Left ventricle myocardium inferior (tissue), 1 donor: Measurements from ENCODE around the gene TYW1B. TPM values are rescaled to one million over a fixed set of nuclear protein-coding genes. Genes with fewer than 3 reads are reported as not detected.
"Not testable (repeated sequence)": the region's sequence is repeated elsewhere in the genome, so short reads cannot be mapped to it uniquely, and the experiment has no call there.

Source experiments
- DNase-seq: peaks from one replicate; pipeline ENCODE4 v3.0.0-alpha.2; 2020
- H3K27ac ChIP-seq: fragments of 200-600 bp; replicated peaks from 2 replicates; pipeline ENCODE4 v1.8.0; 2021
- H3K27me3 ChIP-seq: fragments of 200-600 bp; 2 replicates; pipeline ENCODE4 v1.8.0; 2021; ENCODE audit warnings: low read depth
- H3K36me3 ChIP-seq: fragments of 200-600 bp; 2 replicates; pipeline ENCODE4 v1.8.0; 2021
- H3K4me1 ChIP-seq: fragments of 200-600 bp; 2 replicates; pipeline ENCODE4 v1.8.0; 2021
- H3K4me3 ChIP-seq: fragments of 200-600 bp; 2 replicates; pipeline ENCODE4 v1.8.0; 2021; ENCODE audit warnings: mild to moderate bottlenecking, moderate library complexity
- H3K9me3 ChIP-seq: fragments of 200-600 bp; replicated peaks from 2 replicates; pipeline ENCODE4 v1.8.0; 2021
- intact Hi-C: fragments of 100-400 bp; cut with micrococcal nuclease; formaldehyde crosslinking; loops from one replicate; pipeline ENCODE4 v1.11.0; 2022
- total RNA-seq: library from RNA; stranded (reverse); fragmentation: NEBNext Ultra II Directional; extraction: Animal tissue kit (Norgen Biotek cat#: 25700); gene quantifications from one replicate; pipeline ENCODE4 v1.2.1, GENCODE V29; 2021
- TF ChIP-seq, protein P1 (sequence below): fragments of 200-600 bp; IDR thresholded peaks from 2 replicates; pipeline ENCODE4 v1.8.0; 2021; ENCODE audit warnings: antibody characterized with exemption, mild to moderate bottlenecking, borderline replicate concordance
- donor health status: DM: no; HTN: yes; CAD: no; lungs with severe emphysema.

TYW1B gene
- total RNA-seq, 1 donor from 2014 or later, result 2.5 TPM

DNA sequence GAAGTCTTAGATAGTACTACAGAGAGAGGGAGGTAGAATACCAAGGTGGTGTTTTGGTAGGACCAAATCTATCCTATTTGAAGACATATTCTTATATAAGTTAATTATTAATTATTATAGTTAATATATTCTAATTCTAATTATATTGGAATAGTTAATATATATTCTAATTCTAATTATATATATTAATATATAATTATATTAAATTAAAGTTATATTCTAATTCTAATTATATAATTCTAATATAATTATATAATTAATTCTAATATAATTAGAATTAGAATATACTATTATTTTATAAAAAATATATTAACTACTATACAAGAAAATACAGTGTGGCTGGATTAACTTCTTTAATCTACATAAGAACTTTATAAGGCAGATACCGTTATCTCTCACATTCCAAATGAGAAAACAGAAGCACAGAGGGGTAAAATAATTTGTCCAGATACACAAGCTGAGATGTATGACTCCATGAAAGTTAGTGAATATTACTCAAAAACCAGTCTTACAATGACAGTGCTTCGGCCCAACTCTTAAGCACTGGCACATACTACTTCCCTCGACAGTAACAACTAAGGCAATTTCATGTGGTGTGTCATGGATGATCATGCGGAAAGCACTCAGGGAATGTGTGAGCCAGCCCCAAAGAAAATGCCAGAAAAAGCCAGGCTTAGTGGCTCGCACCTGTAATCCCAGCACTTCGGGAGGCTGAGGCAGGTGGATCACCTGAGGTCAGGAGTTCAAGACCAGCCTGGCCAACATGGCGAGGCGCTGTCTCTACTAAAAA, 42.6 kb downstream of the TYW1B start:
- Histone ChIP-seq H3K4me1 (peaks cover 17% of the 10 kb centered on the region), H3K27me3 (no peaks in the 10 kb centered on the region), H3K9me3 (no peaks in the 10 kb centered on the region), H3K27ac (no peak overlapping the region), H3K36me3 (no peaks in the 10 kb centered on the region), H3K4me3 (no peak overlapping the region)
- DNase-seq, result no peak
- TF ChIP-seq, protein P1, sequence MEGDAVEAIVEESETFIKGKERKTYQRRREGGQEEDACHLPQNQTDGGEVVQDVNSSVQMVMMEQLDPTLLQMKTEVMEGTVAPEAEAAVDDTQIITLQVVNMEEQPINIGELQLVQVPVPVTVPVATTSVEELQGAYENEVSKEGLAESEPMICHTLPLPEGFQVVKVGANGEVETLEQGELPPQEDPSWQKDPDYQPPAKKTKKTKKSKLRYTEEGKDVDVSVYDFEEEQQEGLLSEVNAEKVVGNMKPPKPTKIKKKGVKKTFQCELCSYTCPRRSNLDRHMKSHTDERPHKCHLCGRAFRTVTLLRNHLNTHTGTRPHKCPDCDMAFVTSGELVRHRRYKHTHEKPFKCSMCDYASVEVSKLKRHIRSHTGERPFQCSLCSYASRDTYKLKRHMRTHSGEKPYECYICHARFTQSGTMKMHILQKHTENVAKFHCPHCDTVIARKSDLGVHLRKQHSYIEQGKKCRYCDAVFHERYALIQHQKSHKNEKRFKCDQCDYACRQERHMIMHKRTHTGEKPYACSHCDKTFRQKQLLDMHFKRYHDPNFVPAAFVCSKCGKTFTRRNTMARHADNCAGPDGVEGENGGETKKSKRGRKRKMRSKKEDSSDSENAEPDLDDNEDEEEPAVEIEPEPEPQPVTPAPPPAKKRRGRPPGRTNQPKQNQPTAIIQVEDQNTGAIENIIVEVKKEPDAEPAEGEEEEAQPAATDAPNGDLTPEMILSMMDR, result no peak
- intact Hi-C loops, result no loop called here

DNA sequence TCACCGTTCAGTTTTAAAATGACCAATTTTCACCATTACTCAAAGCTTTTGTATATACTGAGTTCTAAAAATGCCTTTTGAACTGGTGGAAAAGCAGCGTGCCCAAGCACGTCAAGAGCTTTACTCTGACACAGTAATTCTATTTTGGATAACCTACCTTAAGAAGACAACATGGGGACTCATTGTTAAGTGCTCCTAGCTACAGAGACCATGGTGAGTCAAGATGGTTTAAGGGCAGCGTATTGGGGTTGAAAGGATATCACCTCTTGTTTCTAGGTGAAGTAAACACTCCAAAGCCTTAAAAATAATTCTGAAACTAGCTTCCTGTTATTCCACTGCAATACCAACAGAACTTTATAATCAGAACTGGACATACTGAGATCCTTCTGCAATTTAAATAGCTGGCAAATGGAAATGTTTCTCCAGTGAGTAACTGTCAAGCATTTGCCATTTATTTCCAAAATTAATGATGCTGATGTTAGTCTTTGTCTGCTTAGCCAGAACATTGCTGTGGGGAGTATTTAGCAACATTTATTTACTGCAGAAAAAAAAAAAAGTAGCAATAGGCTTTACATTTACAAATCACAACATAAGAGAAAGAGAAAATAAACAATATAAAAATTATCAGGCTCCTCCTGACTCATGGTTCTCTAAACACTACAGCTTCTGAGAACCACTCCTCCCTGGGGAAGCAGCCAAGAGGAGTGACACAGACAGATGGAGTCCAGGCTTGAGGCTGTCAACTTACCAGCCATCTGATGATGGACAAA, 44.2 kb downstream of the TYW1B start:
- H3K4me3 ChIP-seq, H3K36me3 ChIP-seq, H3K27me3 ChIP-seq, intact Hi-C loops, H3K9me3 ChIP-seq: not testable (repeated sequence)
- peaks cover 12% of the 10 kb centered on the region for H3K4me1 ChIP-seq
- DNase-seq, result peak; percentile 35
- peak overlapping the region; percentile 24 for H3K27ac ChIP-seq

DNA sequence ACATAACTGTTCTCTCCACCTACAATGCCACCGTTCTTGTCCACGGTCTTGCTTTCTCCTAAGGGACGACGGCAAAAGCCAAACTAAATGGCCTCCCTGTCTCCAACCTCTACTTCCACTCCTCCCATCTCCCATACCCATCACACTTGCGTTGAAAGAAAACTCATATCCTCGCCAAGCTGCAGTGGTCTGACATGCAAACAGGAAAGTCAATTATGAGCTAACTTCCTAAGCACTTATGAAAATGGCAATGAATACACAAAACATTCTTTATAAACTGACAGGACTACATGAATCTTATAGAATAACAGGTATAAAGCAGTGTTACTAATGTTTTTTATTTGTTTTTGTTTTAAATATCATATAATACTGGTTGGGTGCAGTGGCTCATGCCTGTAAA, 46.4 kb downstream of the TYW1B start:
- Histone ChIP-seq H3K27ac (no peak overlapping the region), H3K27me3 (no peaks in the 10 kb centered on the region), H3K9me3 (no peaks in the 10 kb centered on the region), H3K4me3 (no peak overlapping the region), H3K36me3 (no peaks in the 10 kb centered on the region), H3K4me1 (peaks cover 12% of the 10 kb centered on the region)
- no peak for DNase-seq
- intact Hi-C loops, result no loop called here
- TF ChIP-seq, protein P1, result no peak

DNA sequence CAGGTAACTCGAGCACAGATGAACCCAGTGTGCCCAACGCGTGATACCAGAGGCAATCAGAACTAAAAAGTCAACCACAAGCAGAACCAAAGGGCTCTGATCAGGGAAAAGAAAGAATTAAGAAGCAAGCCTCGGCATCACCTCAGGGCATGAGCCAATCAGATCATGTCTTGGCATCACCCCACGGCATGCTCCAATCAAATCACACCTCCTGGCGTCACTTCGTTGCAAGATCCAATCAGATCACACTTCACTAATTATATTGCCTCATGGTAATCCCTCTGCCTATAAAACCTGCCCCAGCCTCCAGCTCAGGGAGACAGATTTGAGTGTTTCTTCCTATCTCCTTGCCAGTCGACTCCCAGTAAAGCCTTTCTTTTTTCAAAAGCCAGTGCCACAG, 46.8 kb downstream of the TYW1B start:
- no peaks in the 10 kb centered on the region for H3K9me3 ChIP-seq
- peaks cover 12% of the 10 kb centered on the region for H3K4me1 ChIP-seq
- TF ChIP-seq, protein P1, result no peak
- no peak overlapping the region for H3K4me3 ChIP-seq
- no peak for DNase-seq
- H3K27me3 ChIP-seq, result no peaks in the 10 kb centered on the region
- peaks cover 2% of the 10 kb centered on the region for H3K36me3 ChIP-seq
- H3K27ac ChIP-seq, result no peak overlapping the region
- intact Hi-C loops, result no loop called here

DNA sequence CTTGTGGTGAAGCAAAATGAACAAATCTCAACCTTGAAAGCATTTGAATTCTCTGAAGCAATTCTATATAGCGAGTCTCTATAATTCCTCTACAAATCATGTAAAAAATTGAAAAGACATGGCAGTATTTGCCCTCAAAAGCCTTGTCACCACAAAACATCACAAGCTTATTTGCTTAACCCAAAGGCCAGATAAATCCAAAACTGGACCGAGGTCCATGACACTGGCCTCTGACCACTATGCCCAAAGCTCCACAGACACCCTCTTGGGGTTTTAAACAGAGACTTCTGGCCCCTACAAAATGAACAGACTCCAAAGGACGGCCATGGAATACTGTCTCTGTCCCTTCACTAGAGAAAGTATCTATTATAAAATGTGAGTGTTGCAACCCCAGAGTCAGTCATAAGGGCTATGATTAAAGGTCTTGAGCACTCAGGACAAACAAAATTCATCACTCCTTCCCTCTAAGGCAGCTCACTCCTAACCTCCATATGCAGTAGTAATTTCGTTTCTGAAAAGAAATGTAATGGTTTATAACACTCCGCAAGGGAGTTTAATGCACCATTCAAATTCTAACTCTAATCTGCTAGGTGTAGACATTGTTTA, 47.6 kb downstream of the TYW1B start:
- H3K27me3 ChIP-seq, intact Hi-C loops, H3K4me3 ChIP-seq, H3K27ac ChIP-seq, H3K36me3 ChIP-seq, H3K9me3 ChIP-seq, DNase-seq: not testable (repeated sequence)
- H3K4me1 ChIP-seq, result peaks cover 12% of the 10 kb centered on the region

DNA sequence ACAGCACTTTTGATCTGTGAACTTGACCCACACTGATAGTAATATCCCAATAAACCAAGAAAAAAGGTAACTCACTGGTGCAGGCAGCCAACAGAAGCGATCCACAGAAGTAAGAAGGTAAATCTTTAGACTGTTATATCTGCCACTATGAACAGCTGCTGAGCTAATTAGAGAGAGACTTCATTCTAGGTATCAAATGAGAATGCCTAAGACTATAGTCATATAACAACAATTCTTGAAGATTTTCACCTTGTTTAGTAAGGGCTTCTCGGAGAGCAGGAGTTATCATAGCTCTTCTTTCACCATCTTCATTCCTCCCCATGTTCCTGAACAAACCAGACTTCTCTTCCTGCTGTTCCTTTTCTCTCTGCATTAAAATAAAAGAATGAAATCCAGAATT, 50.8 kb downstream of the TYW1B start:
- DNase-seq, H3K4me1 ChIP-seq, H3K27ac ChIP-seq, H3K9me3 ChIP-seq, H3K4me3 ChIP-seq, intact Hi-C loops, H3K27me3 ChIP-seq: not testable (repeated sequence)
- H3K36me3 ChIP-seq, result peaks cover 30% of the 10 kb centered on the region

DNA sequence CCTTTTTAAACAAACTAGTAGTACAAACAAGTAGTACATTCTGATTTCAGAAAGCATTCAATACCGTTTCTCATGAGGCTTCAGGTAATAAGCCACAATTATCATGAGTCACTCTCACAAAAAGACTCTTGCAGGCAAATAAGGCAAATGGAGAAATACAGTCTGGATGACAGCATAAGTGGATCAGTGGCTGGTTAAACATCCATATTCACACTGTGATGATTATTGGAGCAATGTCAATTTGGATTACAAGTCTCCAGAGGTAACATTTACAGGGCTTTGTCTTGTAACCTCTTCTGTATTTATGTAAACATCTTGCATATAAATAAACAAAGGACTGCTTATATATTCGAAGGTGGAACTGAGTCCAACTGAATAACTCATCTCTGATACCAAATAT, 55.4 kb downstream of the TYW1B start:
- DNase-seq, H3K4me3 ChIP-seq, H3K27me3 ChIP-seq, intact Hi-C loops, H3K4me1 ChIP-seq, H3K27ac ChIP-seq, H3K9me3 ChIP-seq: not testable (repeated sequence)
- H3K36me3 ChIP-seq, result peaks cover 33% of the 10 kb centered on the region

DNA sequence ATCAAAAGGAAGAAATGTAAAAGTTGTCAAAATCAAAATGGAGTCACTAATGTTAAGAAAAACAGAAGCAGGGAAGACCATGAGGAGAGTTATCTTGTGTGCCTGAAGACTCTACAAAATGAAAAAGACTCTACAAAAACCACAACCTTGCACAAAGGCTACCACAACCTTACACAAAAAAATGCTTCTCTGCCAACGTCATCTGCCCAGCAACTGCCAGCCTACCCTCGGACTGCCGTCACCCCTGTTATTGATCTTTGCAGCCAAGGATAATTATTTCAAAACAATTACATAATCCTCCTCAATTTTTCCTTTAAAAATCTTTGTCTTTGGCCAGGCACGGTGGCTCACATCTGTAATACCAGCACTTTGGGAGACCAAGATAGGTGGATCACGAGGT, 61.0 kb downstream of the TYW1B start:
- H3K27me3 ChIP-seq, intact Hi-C loops, H3K27ac ChIP-seq, H3K4me3 ChIP-seq, H3K9me3 ChIP-seq, DNase-seq, H3K4me1 ChIP-seq: not testable (repeated sequence)
- peaks cover 15% of the 10 kb centered on the region for H3K36me3 ChIP-seq
